GM23338 (cell line): ENCODE results near the gene PRUNE2. TPM values are rescaled to one million over a fixed set of nuclear protein-coding genes. Genes with fewer than 3 reads are reported as not detected.

ENCODE experiments used
- ATAC-seq: fragments of 200-7000 bp; cut with Tn5 transposase; 3 replicates; pipeline ENCODE4 v1.9.1; 2020
- DNase-seq: peaks from one replicate; pipeline ENCODE4 v3.0.0-alpha.2; 2015; ENCODE audit warnings: low spot score
- H2AFZ ChIP-seq: fragments of 200-600 bp; sonication (generic); 2 replicates; pipeline ENCODE4 v1.8.0; 2016; ENCODE audit warnings: antibody characterized with exemption, mild to moderate bottlenecking, moderate library complexity
- H3F3A ChIP-seq: fragments of 200-600 bp; sonication (generic); replicated peaks from 2 replicates; pipeline ENCODE4 v1.8.0; 2017; ENCODE audit warnings: antibody characterized with exemption, mixed run types, low read depth
- H3K27ac ChIP-seq: fragments of 200-600 bp; sonication (generic); 2 replicates; pipeline ENCODE4 v1.6.1; 2016; ENCODE audit warnings: low read depth
- H3K27me3 ChIP-seq: fragments of 200-600 bp; sonication (generic); 2 replicates; pipeline ENCODE4 v1.8.0; 2016; ENCODE audit warnings: mild to moderate bottlenecking, mixed run types, moderate library complexity; ENCODE audit not compliant: insufficient read depth
- H3K36me3 ChIP-seq: fragments of 200-600 bp; sonication (generic); 2 replicates; pipeline ENCODE4 v1.8.0; 2016; ENCODE audit warnings: mild to moderate bottlenecking; ENCODE audit not compliant: insufficient read depth
- H3K4me1 ChIP-seq: fragments of 200-600 bp; sonication (generic); 2 replicates; pipeline ENCODE4 v1.8.0; 2016; ENCODE audit warnings: mild to moderate bottlenecking, moderate library complexity; ENCODE audit not compliant: insufficient read depth
- H3K4me2 ChIP-seq: fragments of 200-600 bp; sonication (generic); 2 replicates; pipeline ENCODE4 v1.7.1; 2017; ENCODE audit warnings: mixed run types
- H3K4me3 ChIP-seq: fragments of 200-600 bp; sonication (generic); 2 replicates; pipeline ENCODE4 v1.6.1; 2016; ENCODE audit warnings: mixed run types
- H3K79me2 ChIP-seq: fragments of 200-600 bp; sonication (generic); replicated peaks from 2 replicates; pipeline ENCODE4 v1.8.0; 2017; ENCODE audit warnings: mild to moderate bottlenecking; ENCODE audit not compliant: insufficient read depth
- H3K9me2 ChIP-seq: fragments of 200-600 bp; sonication (generic); 2 replicates; pipeline ENCODE4 v1.8.0; 2017; ENCODE audit not compliant: insufficient read depth
- H4K20me1 ChIP-seq: fragments of 200-600 bp; sonication (generic); replicated peaks from 2 replicates; pipeline ENCODE4 v1.8.0; 2017; ENCODE audit warnings: mild to moderate bottlenecking; ENCODE audit not compliant: insufficient read depth
- H3K27ac Mint-ChIP-seq: 2 replicates; pipeline ENCODE4 v1.8.0; 2020; ENCODE audit warnings: inconsistent platforms, mild to moderate bottlenecking, moderate library complexity, mixed read lengths
- H3K27me3 Mint-ChIP-seq: 3 replicates; pipeline ENCODE4 v1.8.0; 2022; ENCODE audit warnings: low read depth, mild to moderate bottlenecking, moderate library complexity, mixed read lengths, inconsistent platforms; ENCODE audit not compliant: insufficient read depth, poor library complexity
- H3K36me3 Mint-ChIP-seq: 3 replicates; pipeline ENCODE4 v1.8.0; 2021; ENCODE audit warnings: low read depth, mild to moderate bottlenecking, inconsistent platforms, moderate library complexity, mixed read lengths
- H3K4me1 Mint-ChIP-seq: 3 replicates; pipeline ENCODE4 v1.8.0; 2020; ENCODE audit warnings: mild to moderate bottlenecking, inconsistent platforms, mixed read lengths
- H3K4me3 Mint-ChIP-seq: 3 replicates; pipeline ENCODE4 v1.8.0; 2021; ENCODE audit warnings: moderate library complexity, mild to moderate bottlenecking, inconsistent platforms, mixed read lengths
- H3K9me3 Mint-ChIP-seq: 3 replicates; pipeline ENCODE4 v1.8.0; 2020; ENCODE audit warnings: moderate library complexity, mild to moderate bottlenecking, inconsistent platforms, mixed read lengths
- CTCF ChIP-seq, 2 experiments: fragments of 200-600 bp in 1 of 2; sonication (generic) in 1 of 2; conservative IDR thresholded peaks; 2 replicates each; pipeline versions ENCODE4 v1.5.1 to v1.6.1; 2016 to 2017; ENCODE audit warnings: antibody characterized with exemption in 2 of 2, low read depth in 2 of 2, mild to moderate bottlenecking in 2 of 2, moderate library complexity in 1 of 2
- ETS1 ChIP-seq: IDR thresholded peaks from 2 replicates; pipeline ENCODE4 v1.6.1; 2016; ENCODE audit warnings: antibody characterized with exemption
- EZH2 ChIP-seq: fragments of 200-600 bp; sonication (generic); IDR thresholded peaks from one replicate; pipeline ENCODE4 v1.8.0; 2017; ENCODE audit warnings: antibody characterized with exemption, mild to moderate bottlenecking, low read depth; ENCODE audit not compliant: unreplicated experiment
- EZH2phosphoT487 ChIP-seq: fragments of 200-600 bp; sonication (generic); IDR thresholded peaks from one replicate; pipeline ENCODE4 v1.8.1; 2018; ENCODE audit warnings: antibody characterized with exemption; ENCODE audit not compliant: unreplicated experiment
- POLR2AphosphoS5 ChIP-seq: IDR thresholded peaks from 2 replicates; pipeline ENCODE4 v1.6.1; 2016; ENCODE audit warnings: antibody characterized with exemption, low read depth
- REST ChIP-seq: IDR thresholded peaks from one replicate; pipeline ENCODE4 v1.6.1; 2018; ENCODE audit warnings: antibody characterized with exemption; ENCODE audit not compliant: unreplicated experiment
- STAT1 ChIP-seq: IDR thresholded peaks from one replicate; pipeline ENCODE4 v1.6.1; 2016; ENCODE audit warnings: antibody characterized with exemption; ENCODE audit not compliant: unreplicated experiment
- ZNF114 ChIP-seq: fragments of 250-450 bp; sonication (Bioruptor Pico); IDR thresholded peaks from 2 replicates; pipeline ENCODE4 v1.5.0; 2020; ENCODE audit warnings: mild to moderate bottlenecking, moderate library complexity
- ZNF331 ChIP-seq: fragments of 250-450 bp; sonication (Bioruptor Pico); IDR thresholded peaks from 2 replicates; pipeline ENCODE4 v1.5.0; 2020; ENCODE audit warnings: low read depth, mild to moderate bottlenecking, moderate library complexity
- ZNF462 ChIP-seq: fragments of 250-450 bp; sonication (Bioruptor Pico); IDR thresholded peaks from 2 replicates; pipeline ENCODE4 v1.5.0; 2020; ENCODE audit warnings: mild to moderate bottlenecking, moderate library complexity
- polyA plus RNA-seq: library from polyadenylated mRNA; unstranded; fragments of >200 nt; fragmentation: Nextera tagmentation; extraction: Ambion mirVana; gene quantifications from 2 replicates; pipeline ENCODE4 v1.2.1, GENCODE V29; 2016
- total RNA-seq: library from RNA; depleted of rRNA; stranded (reverse); fragments of >200 nt; shearing (Covaris generic); gene quantifications from 2 replicates; pipeline ENCODE4 v1.2.3, GENCODE V29; 2014

Gene PRUNE2
- total and polyA plus RNA-seq, 2 experiments from 2014 or later = 10.6 to 26.5 TPM

- TF ChIP-seq REST = no peak
- no peak for TF ChIP-seq ZNF114
- no peak for TF ChIP-seq CTCF (conservative IDR thresholded peaks at IDR 0.05; ENCODE audit: low read depth in 2 of 2)
- no peak for TF ChIP-seq STAT1
- no peak for TF ChIP-seq ETS1
These were observed 267.9 kb downstream of the PRUNE2 start (continued) for GRCh38 chr9:76638001-76638400.

- H2AFZ ChIP-seq = no peak overlapping the region
- no peak overlapping the region for H3K4me3 ChIP-seq
- no peak overlapping the region for H3K27ac ChIP-seq
- H3K4me1 Mint-ChIP-seq = peaks cover 15% of the 10 kb centered on the region
- H3K9me2 ChIP-seq = no peaks in the 10 kb centered on the region
- H3K27ac Mint-ChIP-seq = no peak overlapping the region
- no peak overlapping the region for H3K4me2 ChIP-seq
- ATAC-seq = no peak
- DNase-seq = no peak
- H3K27me3 ChIP-seq = no peaks in the 10 kb centered on the region
- H3K27me3 Mint-ChIP-seq = no peaks in the 10 kb centered on the region
- H3K36me3 Mint-ChIP-seq = no peaks in the 10 kb centered on the region
- no peak overlapping the region for H3K4me3 Mint-ChIP-seq
- H3K9me3 Mint-ChIP-seq = no peaks in the 10 kb centered on the region
- H3K4me1 ChIP-seq = 0 out of 2 replicates have a peak, but pooled peaks cover 7% of the 10 kb centered on the region
- H3K36me3 ChIP-seq = no peaks in the 10 kb centered on the region
- no peaks in the 10 kb centered on the region for H3F3A ChIP-seq
- H4K20me1 ChIP-seq = no peaks in the 10 kb centered on the region
- no peaks in the 10 kb centered on the region for H3K79me2 ChIP-seq
- TF ChIP-seq ZNF462 (CRISPR knock-in tag) (no peak), EZH2phosphoT487 (no peak), STAT1 (no peak), EZH2 (no peak), CTCF (conservative IDR thresholded peaks at IDR 0.05; ENCODE audit: low read depth in 2 of 2) (no peak), POLR2AphosphoS5 (no peak), ZNF331 (CRISPR knock-in tag) (no peak), ZNF114 (no peak)
These were observed 268.5 kb downstream of the PRUNE2 start for GRCh38 chr9:76637416-76637815.
